Left kidney (tissue), 8 donors: ENCODE results near the gene INSC. TPM values are rescaled to one million over a fixed set of nuclear protein-coding genes. Genes with fewer than 3 reads are reported as not detected.
"Not testable (repeated sequence)": the region's sequence is repeated elsewhere in the genome, so short reads cannot be mapped to it uniquely, and the experiment has no call there.

Experiments used
- DNase-seq: peaks from one replicate; pipeline ENCODE4 v3.0.0-alpha.2; 2013
- long read RNA-seq, 8 donors: transcript quantifications; one replicate each; lab custom pipeline, GENCODE V29; 2026
- polyA plus RNA-seq: library from polyadenylated mRNA; unstranded; fragments of 120-200 nt; gene quantifications from one replicate; pipeline ENCODE4 v1.2.1, GENCODE V29; 2013; ENCODE audit not compliant: insufficient read length

INSC gene, protein sequence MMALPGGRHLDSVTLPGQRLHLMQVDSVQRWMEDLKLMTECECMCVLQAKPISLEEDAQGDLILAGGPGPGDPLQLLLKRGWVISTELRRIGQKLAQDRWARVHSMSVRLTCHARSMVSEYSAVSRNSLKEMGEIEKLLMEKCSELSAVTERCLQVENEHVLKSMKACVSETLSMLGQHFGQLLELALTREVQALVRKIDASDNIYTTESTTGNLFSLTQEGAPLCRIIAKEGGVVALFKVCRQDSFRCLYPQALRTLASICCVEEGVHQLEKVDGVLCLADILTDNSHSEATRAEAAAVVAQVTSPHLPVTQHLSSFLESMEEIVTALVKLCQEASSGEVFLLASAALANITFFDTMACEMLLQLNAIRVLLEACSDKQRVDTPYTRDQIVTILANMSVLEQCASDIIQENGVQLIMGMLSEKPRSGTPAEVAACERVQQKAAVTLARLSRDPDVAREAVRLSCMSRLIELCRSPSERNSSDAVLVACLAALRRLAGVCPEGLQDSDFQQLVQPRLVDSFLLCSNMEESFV
- 0.73 TPM for polyA plus RNA-seq
- long read RNA-seq, donor 1, result 0 reads
- long read RNA-seq, donor 2, result 0 reads
- long read RNA-seq, donor 3, result 0 reads
- long read RNA-seq, donor 4, result 0 reads
- long read RNA-seq, donor 5, result 0 reads
- long read RNA-seq, donor 6, result 0 reads
- long read RNA-seq, donor 7, result 0 reads
- long read RNA-seq, donor 8, result 0 reads

- DNase-seq, result peak; percentile 19
These were observed at the start of gene INSC for GRCh38 chr11:15114501-15115475. INSC (plus strand) TSS chr11:15114923; CDS start chr11:15149175, 34,252 bp downstream.

- DNase-seq, result not testable (repeated sequence)
These were observed 45.0 kb upstream of the INSC start for GRCh38 chr11:15069751-15070150.

DNA sequence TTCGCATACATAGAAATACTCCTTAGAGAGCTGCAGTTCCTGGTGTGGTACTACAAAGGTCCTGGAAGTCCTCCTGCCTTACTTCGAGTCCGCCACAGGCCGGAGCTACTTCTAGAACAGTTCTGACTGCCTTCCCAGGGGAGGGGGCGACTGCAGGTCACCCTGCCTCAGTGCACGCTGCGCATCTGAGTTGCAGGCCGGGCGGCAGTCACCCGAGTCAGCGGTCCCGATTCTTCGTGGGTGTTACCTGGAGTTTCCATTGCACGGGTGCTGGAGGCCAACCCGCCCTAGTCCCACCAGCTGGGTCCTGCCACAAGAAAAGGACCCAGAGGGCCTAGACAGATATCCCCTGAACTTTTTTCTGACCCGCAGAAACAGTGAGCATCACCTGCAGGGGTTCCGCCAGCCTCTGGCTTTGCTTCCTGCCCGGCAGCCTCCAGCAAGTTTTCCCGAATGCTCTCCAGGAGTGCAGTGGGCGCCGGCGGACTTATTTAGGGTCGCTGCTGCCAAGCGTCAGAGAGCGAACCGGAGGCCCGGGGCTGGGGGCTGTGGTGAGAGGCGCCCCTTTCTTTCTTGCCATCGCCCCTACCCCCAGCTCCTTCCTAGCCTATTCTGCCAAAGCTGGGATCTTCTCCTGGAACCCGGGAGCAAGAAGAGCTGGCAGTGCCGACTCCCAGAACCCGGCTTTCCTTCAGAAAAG is 43.0 kb upstream of the INSC start:
- DNase-seq, result no peak

GRCh38 chr11:15072551-15073143 is 42.1 kb upstream of the INSC start:
- no peak for DNase-seq

- DNase-seq, result peak; percentile 42
These were observed 41.1 kb upstream of the INSC start, which contains the start of gene CALCB for GRCh38 chr11:15073361-15074205. CALCB (plus strand) TSS chr11:15073593; CDS start chr11:15074719, 1,126 bp downstream.

- DNase-seq, result peak; percentile 79
These were observed 40.2 kb upstream of the INSC start for GRCh38 chr11:15074206-15075161.

DNA sequence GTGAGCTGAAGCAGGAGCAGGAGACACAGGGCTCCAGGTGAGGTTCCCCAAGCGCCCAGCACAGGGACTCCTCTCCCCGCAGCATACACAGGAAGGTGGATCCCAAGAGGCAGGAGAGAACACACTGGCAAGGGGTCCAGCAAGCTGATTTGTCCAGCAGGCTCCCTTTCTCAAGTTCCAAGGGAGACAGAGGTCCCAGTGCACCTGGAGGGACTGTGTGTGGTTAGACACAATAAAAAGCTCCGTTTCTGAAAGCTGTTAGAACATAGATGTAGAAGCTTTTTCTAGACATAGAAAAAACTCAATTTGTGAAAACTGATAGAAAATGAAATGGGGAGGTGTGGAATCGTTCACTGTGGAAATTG is 39.6 kb upstream of the INSC start:
- DNase-seq, result no peak

DNA sequence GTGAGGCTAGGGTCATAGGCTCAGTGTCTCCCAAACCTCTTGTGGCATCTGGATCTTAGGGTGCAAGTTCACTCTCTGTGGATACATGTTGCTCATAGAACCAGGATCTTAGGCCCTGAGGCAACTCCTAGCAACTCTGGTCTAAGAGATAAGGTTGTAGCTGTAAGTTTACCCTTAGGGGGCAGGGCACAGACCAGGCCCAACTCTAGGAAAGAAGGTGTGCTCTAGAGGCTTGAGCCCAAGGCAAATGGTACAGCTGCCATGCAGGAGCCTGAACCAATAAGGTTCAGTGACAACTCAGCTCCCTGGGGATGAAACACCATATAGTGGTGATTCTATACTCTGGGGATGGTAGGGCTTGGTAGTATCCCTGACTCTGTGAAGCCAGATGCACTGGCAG is 23.5 kb upstream of the INSC start:
- DNase-seq, result no peak

DNA sequence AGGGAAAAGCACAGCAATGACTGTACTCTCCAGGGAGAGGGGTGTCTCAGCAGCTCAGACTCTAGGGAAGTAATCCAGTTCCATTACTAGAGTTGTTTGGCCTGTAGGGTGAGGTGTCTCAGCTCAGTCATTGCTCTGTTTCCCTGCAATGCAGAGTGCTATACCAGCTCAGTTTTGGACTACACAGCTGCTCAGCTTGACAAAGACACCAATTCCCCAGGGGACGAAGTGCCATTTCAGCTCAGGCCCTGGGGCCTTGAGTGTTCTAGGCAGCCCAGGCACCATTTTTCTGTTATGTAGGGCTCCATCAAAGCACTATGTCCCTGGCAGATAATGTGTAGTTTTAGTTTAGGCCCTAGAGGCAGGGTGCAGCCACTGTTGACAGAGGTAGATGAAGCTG is 23.1 kb upstream of the INSC start:
- no peak for DNase-seq

GRCh38 chr11:15093432-15093831 is 21.3 kb upstream of the INSC start:
- DNase-seq, result no peak

GRCh38 chr11:15095736-15096228 is 18.9 kb upstream of the INSC start:
- DNase-seq, result no peak

- no peak for DNase-seq
These were observed 17.3 kb upstream of the INSC start for GRCh38 chr11:15097411-15097810.

- DNase-seq, result no peak
These were observed 15.5 kb upstream of the INSC start for GRCh38 chr11:15099267-15099666.

DNA sequence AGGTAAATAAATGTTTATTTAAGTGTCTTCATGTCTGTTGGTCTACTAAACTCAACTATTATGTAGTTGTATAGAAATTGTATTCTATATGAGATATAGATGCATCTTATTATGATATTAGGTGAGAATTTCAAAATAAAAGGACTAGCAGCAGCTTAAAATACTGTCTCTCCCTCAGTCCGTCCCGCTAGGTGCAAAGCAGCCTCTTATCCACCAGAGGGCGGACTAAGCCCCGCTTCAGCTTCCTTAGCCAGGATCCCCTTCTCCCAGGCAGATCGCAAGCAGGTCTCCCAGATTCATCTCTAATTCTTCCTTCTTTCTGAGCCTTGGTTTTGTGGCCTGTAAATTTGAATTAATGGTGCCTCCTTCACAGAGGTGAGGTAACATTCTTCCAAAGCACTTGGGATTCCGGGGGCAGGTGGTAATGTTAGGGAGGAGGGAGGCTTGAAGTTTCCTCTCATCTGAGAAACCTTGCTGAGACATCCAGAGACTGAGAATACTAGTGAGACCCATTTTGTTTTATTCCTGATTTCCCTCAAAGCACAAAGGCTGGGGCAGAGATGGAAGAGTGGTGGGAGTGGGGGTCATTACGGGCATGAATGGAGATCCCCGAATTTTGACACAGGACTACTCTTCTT is 13.5 kb upstream of the INSC start:
- DNase-seq, result peak; percentile 57

GRCh38 chr11:15104166-15104565 is 10.6 kb upstream of the INSC start:
- DNase-seq, result no peak

GRCh38 chr11:15106201-15106965 is 8.3 kb upstream of the INSC start:
- DNase-seq, result no peak

DNA sequence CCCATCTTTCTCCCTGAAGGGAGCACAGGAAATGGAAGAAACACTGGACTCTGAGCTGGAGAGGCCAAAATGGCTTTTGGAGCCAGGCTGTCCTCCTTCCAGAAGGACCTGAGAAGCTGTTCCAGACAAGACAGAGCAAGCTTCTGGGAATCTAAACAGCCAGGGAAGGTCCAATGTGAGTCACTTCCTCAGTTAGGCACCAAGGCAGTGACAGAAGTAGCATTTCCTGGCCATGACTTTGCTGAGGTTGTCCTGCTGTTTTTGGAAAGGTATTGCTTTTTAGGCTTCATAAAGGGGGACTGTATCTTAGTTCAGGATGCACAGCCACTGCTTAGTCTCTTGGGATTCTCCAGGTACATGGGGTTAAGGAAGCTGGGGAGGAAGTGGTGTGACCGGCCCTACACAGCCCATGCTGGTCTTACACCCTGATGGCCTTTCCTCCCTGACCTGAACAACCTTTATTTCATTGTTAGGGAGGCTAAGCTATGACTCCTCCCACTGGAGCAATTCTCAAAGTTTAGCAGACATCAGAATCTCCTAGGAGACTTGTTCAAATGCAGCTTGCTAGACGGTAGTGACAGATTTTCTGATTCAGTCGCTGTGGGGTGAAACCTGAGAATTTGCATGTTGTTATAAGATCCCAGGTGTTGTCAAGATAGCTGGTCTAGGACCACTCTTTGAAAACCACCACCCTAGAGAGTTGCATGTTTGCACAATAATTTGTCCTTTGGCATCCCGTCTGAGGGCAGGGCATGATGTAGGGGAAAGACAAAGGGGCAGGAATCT is 6.8 kb upstream of the INSC start:
- no peak for DNase-seq
